Neuronal stem cell (in vitro differentiated cells): Measurements from ENCODE around the gene GMPR.
A peak's percentile ranks its signal among the peaks of the same experiment; 100 is the strongest.

Experiments
- DNase-seq: peaks from one replicate; pipeline ENCODE4 v3.0.0-alpha.2; 2013; ENCODE audit warnings: low spot score
- H2AFZ ChIP-seq: one replicate; pipeline ENCODE4 v1.6.1; 2013; ENCODE audit warnings: mild to moderate bottlenecking, low read length, inconsistent platforms
- H2AK5ac ChIP-seq: 2 replicates; pipeline ENCODE4 v1.6.1; 2013; ENCODE audit warnings: low read depth, mild to moderate bottlenecking, inconsistent platforms, low read length, moderate library complexity, mixed read lengths
- H2BK120ac ChIP-seq: 2 replicates; pipeline ENCODE4 v1.6.1; 2013; ENCODE audit warnings: low read depth, mild to moderate bottlenecking, inconsistent platforms, low read length, moderate library complexity, mixed read lengths
- H2BK12ac ChIP-seq: one replicate; pipeline ENCODE4 v1.6.1; 2013; ENCODE audit warnings: low read length, inconsistent platforms
- H2BK15ac ChIP-seq: 2 replicates; pipeline ENCODE4 v1.6.1; 2013; ENCODE audit warnings: mild to moderate bottlenecking, low read length, inconsistent platforms, mixed read lengths
- H2BK5ac ChIP-seq: one replicate; pipeline ENCODE4 v1.6.1; 2013; ENCODE audit warnings: inconsistent platforms, mild to moderate bottlenecking, low read length, moderate library complexity
- H3K14ac ChIP-seq: one replicate; pipeline ENCODE4 v1.6.1; 2013; ENCODE audit warnings: low read length, inconsistent platforms
- H3K18ac ChIP-seq: 2 replicates; pipeline ENCODE4 v1.6.1; 2013; ENCODE audit warnings: low read length, inconsistent platforms
- H3K23ac ChIP-seq: 2 replicates; pipeline ENCODE4 v1.6.1; 2013; ENCODE audit warnings: low read depth, mild to moderate bottlenecking, mixed read lengths, low read length, inconsistent platforms; ENCODE audit not compliant: poor library complexity
- H3K27ac ChIP-seq: replicated peaks from 3 replicates; pipeline ENCODE4 v1.5.1; 2013; ENCODE audit warnings: low read length, inconsistent platforms
- H3K27me3 ChIP-seq, 3 experiments: 2 replicates each; pipeline ENCODE4 v1.6.1; 2013; ENCODE audit warnings: low read length in 3 of 3, mild to moderate bottlenecking in 2 of 3, inconsistent platforms in 1 of 3, low read depth in 1 of 3, mixed read lengths in 1 of 3, moderate library complexity in 1 of 3; ENCODE audit not compliant: control insufficient read depth in 3 of 3, insufficient read depth in 3 of 3
- H3K36me3 ChIP-seq, 2 donors: replicated peaks in 1 of 2; 2 replicates each; pipeline ENCODE4 v1.6.1; 2013; ENCODE audit warnings: low read length in 2 of 2; ENCODE audit not compliant: control insufficient read depth in 2 of 2, insufficient read depth in 2 of 2
- H3K4ac ChIP-seq: 2 replicates; pipeline ENCODE4 v1.6.1; 2013; ENCODE audit warnings: inconsistent platforms, mild to moderate bottlenecking, low read length, moderate library complexity
- H3K4me1 ChIP-seq, 2 donors: 1 replicate in 1 of 2; 2 replicates in 1 of 2; pipeline ENCODE4 v1.6.1; 2013; ENCODE audit warnings: low read length in 2 of 2, low read depth in 1 of 2; ENCODE audit not compliant: control insufficient read depth in 2 of 2, insufficient read depth in 1 of 2
- H3K4me2 ChIP-seq: one replicate; pipeline ENCODE4 v1.6.1; 2013; ENCODE audit warnings: mild to moderate bottlenecking, low read length, inconsistent platforms; ENCODE audit not compliant: insufficient read depth, poor library complexity, severe bottlenecking
- H3K4me3 ChIP-seq, 2 donors: 2 replicates each; pipeline ENCODE4 v1.5.1; 2013; ENCODE audit warnings: low read length in 2 of 2, mild to moderate bottlenecking in 2 of 2, inconsistent platforms in 1 of 2, moderate library complexity in 1 of 2
- H3K79me1 ChIP-seq: one replicate; pipeline ENCODE4 v1.6.1; 2013; ENCODE audit warnings: low read depth, mild to moderate bottlenecking, inconsistent platforms, low read length, moderate library complexity
- H3K9ac ChIP-seq: one replicate; pipeline ENCODE4 v1.6.1; 2013; ENCODE audit warnings: mild to moderate bottlenecking, low read depth, low read length, inconsistent platforms; ENCODE audit not compliant: poor library complexity
- H3K9me3 ChIP-seq, 2 donors: replicated peaks in 1 of 2; 2 replicates each; pipeline versions ENCODE3 to v1.6.1; 2013; ENCODE audit warnings: low read length in 2 of 2, mild to moderate bottlenecking in 2 of 2, inconsistent platforms in 1 of 2, low read depth in 1 of 2, mixed read lengths in 1 of 2, moderate library complexity in 1 of 2; ENCODE audit not compliant: control insufficient read depth in 2 of 2, insufficient read depth in 1 of 2
- H4K8ac ChIP-seq: one replicate; pipeline ENCODE4 v1.6.1; 2013; ENCODE audit warnings: low read depth, mild to moderate bottlenecking, inconsistent platforms, low read length, moderate library complexity
- H4K91ac ChIP-seq: one replicate; pipeline ENCODE4 v1.6.1; 2013; ENCODE audit warnings: low read length, low read depth, mild to moderate bottlenecking, inconsistent platforms; ENCODE audit not compliant: poor library complexity
- WGBS, 2 donors: extraction: QIAGEN DNeasy Blood & Tissue Kit; methylation state at CpG; one replicate each; pipeline ENCODE4 v1.1.7; 2013; ENCODE audit warnings: missing lambda C conversion rate in 2 of 2, mixed read lengths in 1 of 2; ENCODE audit not compliant: insufficient read length in 2 of 2, insufficient replicate concordance in 1 of 2; ENCODE audit errors: extremely low coverage in 2 of 2; 5-methylcytosine and 5-hydroxymethylcytosine counted together

GMPR gene

GRCh38 chr6:16294371-16294770, 56.0 kb downstream of the GMPR start:
- Histone ChIP-seq H4K91ac (no peak overlapping the region), H4K8ac (no peak overlapping the region), H3K4me2 (no peak overlapping the region), H3K18ac (no peak overlapping the region), H2BK120ac (no peak overlapping the region), H2BK12ac (peak overlapping the region; percentile 82), H3K4ac (no peak overlapping the region), H2BK15ac (no peak overlapping the region), H2BK5ac (no peak overlapping the region), H3K79me1 (no peaks in the 10 kb centered on the region), H2AFZ (no peak overlapping the region), H3K27me3 (no peaks in the 10 kb centered on the region), H3K9ac (no peak overlapping the region), H3K14ac (no peak overlapping the region), H3K36me3 (no peaks in the 10 kb centered on the region), H3K4me1 (no peaks in the 10 kb centered on the region), H3K4me3 (no peak overlapping the region), H3K27ac (no peak overlapping the region), H3K23ac (no peak overlapping the region), H3K9me3 (no peaks in the 10 kb centered on the region), H2AK5ac (no peak overlapping the region)
- no CpG with 5 or more reads among the region's 10 CpGs for WGBS, 2 donors
- no peak for DNase-seq

- no peak overlapping the region for H3K14ac ChIP-seq
- H3K18ac ChIP-seq = no peak overlapping the region
- no peak overlapping the region for H2AK5ac ChIP-seq
- no peaks in the 10 kb centered on the region for H3K36me3 ChIP-seq
- no peaks in the 10 kb centered on the region for H3K27me3 ChIP-seq
- H3K9ac ChIP-seq = no peak overlapping the region
- no peak overlapping the region for H2BK12ac ChIP-seq
- H4K8ac ChIP-seq = no peak overlapping the region
- DNase-seq = no peak
- no peak overlapping the region for H2BK120ac ChIP-seq
- no peak overlapping the region for H3K4ac ChIP-seq
- H4K91ac ChIP-seq = no peak overlapping the region
- no peak overlapping the region for H2AFZ ChIP-seq
- no peaks in the 10 kb centered on the region for H3K79me1 ChIP-seq
- H3K4me3 ChIP-seq = no peak overlapping the region
- no peak overlapping the region for H3K27ac ChIP-seq
- no peak overlapping the region for H3K23ac ChIP-seq
- H3K4me1 ChIP-seq = no peaks in the 10 kb centered on the region
- no peaks in the 10 kb centered on the region for H3K9me3 ChIP-seq
- H3K4me2 ChIP-seq = no peak overlapping the region
- no peak overlapping the region for H2BK15ac ChIP-seq
- no CpG with 5 or more reads among the region's 15 CpGs for WGBS, 2 donors
- H2BK5ac ChIP-seq = no peak overlapping the region
Observed at GRCh38 chr6:16295060-16295459, 56.7 kb downstream of the GMPR start.

- Histone ChIP-seq H2BK5ac (no peak overlapping the region), H4K91ac (no peak overlapping the region), H3K18ac (no peak overlapping the region), H3K4me3 (no peak overlapping the region), H3K23ac (no peak overlapping the region), H2AK5ac (no peak overlapping the region), H3K36me3 (no peaks in the 10 kb centered on the region), H4K8ac (no peak overlapping the region), H3K4me1 (no peaks in the 10 kb centered on the region), H3K9ac (no peak overlapping the region), H3K9me3 (no peaks in the 10 kb centered on the region), H2BK15ac (no peak overlapping the region), H3K4ac (no peak overlapping the region), H3K14ac (no peak overlapping the region), H3K27me3 (no peaks in the 10 kb centered on the region), H2AFZ (no peak overlapping the region), H2BK120ac (no peak overlapping the region), H3K4me2 (no peak overlapping the region), H2BK12ac (no peak overlapping the region), H3K27ac (no peak overlapping the region), H3K79me1 (no peaks in the 10 kb centered on the region)
- no peak for DNase-seq
- WGBS, 2 donors = no CpG with 5 or more reads among the region's 5 CpGs
Observed at GRCh38 chr6:16295471-16295870, 57.1 kb downstream of the GMPR start.

- no peak overlapping the region for H4K91ac ChIP-seq
- no peak overlapping the region for H2BK12ac ChIP-seq
- no peak overlapping the region for H3K14ac ChIP-seq
- no peak overlapping the region for H3K23ac ChIP-seq
- no peak overlapping the region for H2BK5ac ChIP-seq
- no peaks in the 10 kb centered on the region for H3K9me3 ChIP-seq
- H3K4me1 ChIP-seq = peaks cover 0 to 1% of the 10 kb centered on the region in 2 donors
- no peaks in the 10 kb centered on the region for H3K79me1 ChIP-seq
- no peak for DNase-seq
- no peak overlapping the region for H4K8ac ChIP-seq
- WGBS, 2 donors = no CpG with 5 or more reads among the region's 7 CpGs
- H2BK120ac ChIP-seq = no peak overlapping the region
- no peak overlapping the region for H2AFZ ChIP-seq
- H3K4ac ChIP-seq = no peak overlapping the region
- H3K18ac ChIP-seq = no peak overlapping the region
- H3K4me2 ChIP-seq = no peak overlapping the region
- H3K27me3 ChIP-seq = no peaks in the 10 kb centered on the region
- H3K9ac ChIP-seq = no peak overlapping the region
- H3K27ac ChIP-seq = no peak overlapping the region
- H3K36me3 ChIP-seq = no peaks in the 10 kb centered on the region
- no peak overlapping the region for H2BK15ac ChIP-seq
- no peak overlapping the region for H3K4me3 ChIP-seq
- no peak overlapping the region for H2AK5ac ChIP-seq
Observed at GRCh38 chr6:16296061-16296670, 57.8 kb downstream of the GMPR start.
